ENCODE measurements around the gene SNRNP200. TPM values are rescaled to one million over a fixed set of nuclear protein-coding genes. Genes with fewer than 3 reads are reported as not detected.

The SNRNP200 gene
- total and polyA plus RNA-seq, 2 donors (not counting 1 experiment from before 2014, with no cell fraction given): 211 to 216 TPM

- H3K9me3 ChIP-seq (ENCODE audit: control extremely low read depth in 1 of 3, control insufficient read depth in 2 of 3, insufficient read depth in 1 of 3, low read length in 2 of 3): no peaks in the 10 kb centered on the region
- H3K27ac ChIP-seq (ENCODE audit: low read length in 2 of 2): peak overlapping the region; percentile 89 to 91
- H3K4me3 ChIP-seq (ENCODE audit: control extremely low read depth in 1 of 5, extremely low read depth in 1 of 5, insufficient read depth in 1 of 5, low read depth in 2 of 5, low read length in 4 of 5): peak overlapping the region in 4 of 5 experiments; percentile 70 to 97 (median 75)
- no peaks in the 10 kb centered on the region for H3K27me3 ChIP-seq (replicated peaks in 1 of 4; ENCODE audit: control extremely low read depth in 1 of 4, control insufficient read depth in 3 of 4, insufficient read depth in 4 of 4, low read length in 3 of 4)
- intact Hi-C loops (cut with micrococcal nuclease): no loop called here
- DNase-seq (no peak), ATAC-seq (ENCODE audit: low read depth) (no peak)
- ChIA-PET CTCF (interaction anchor here (0.7 to 1.7 kb wide), 4 partner anchors 15 to 453 kb away, joined by 3 to 6 read pairs (median 4); no protein-coding TSS in a partner anchor), POLR2A (interaction anchor here (1.7 to 2.5 kb wide), 4 partner anchors 14 to 203 kb away, joined by 4 to 22 read pairs (median 9); partner anchors contain the start of genes ITPRIPL1 and NCAPH)
- peaks cover 0 to 32% of the 10 kb centered on the region in 2 experiments for H3K36me3 ChIP-seq (replicated peaks in 1 of 2; ENCODE audit: control extremely low read depth in 1 of 2, control insufficient read depth in 1 of 2, extremely low read depth in 1 of 2, insufficient read depth in 2 of 2, low read length in 1 of 2)
- peak overlapping the region; percentile 99 for H3K27ac Mint-ChIP-seq
- peaks cover 21% of the 10 kb centered on the region for H4K20me1 ChIP-seq (ENCODE audit: control insufficient read depth, insufficient read depth, low read length, poor library complexity, severe bottlenecking)
- H3K9me3 Mint-ChIP-seq (ENCODE audit: insufficient read depth): no peaks in the 10 kb centered on the region
- WGBS (ENCODE audit: insufficient coverage): 100% methylated on average over 2 of the region's 3 CpGs
- peak overlapping the region; percentile 99 for H3K4me3 Mint-ChIP-seq
- TF ChIP-seq EZH2 (IDR thresholded peaks at IDR 0.05; ENCODE audit: borderline replicate concordance, insufficient read depth, low read depth, low read length, poor library complexity, severe bottlenecking): no peak
- no peak for TF ChIP-seq CTCF (IDR thresholded peaks at IDR 0.05)
- H3K4me2 ChIP-seq (replicated peaks; ENCODE audit: low read depth, low read length, poor library complexity, severe bottlenecking): peak overlapping the region; percentile 74
- H3K79me2 ChIP-seq (ENCODE audit: control insufficient read depth, insufficient read depth, low read length): peaks cover 57% of the 10 kb centered on the region
- peaks cover 18 to 22% of the 10 kb centered on the region in 2 donors for H3K4me1 ChIP-seq (ENCODE audit: control insufficient read depth in 2 of 2, insufficient read depth in 2 of 2, low read length in 2 of 2)
- no peaks in the 10 kb centered on the region for H3K27me3 Mint-ChIP-seq
- peak overlapping the region; percentile 87 for H2AFZ ChIP-seq (ENCODE audit: insufficient read depth, low read depth, low read length, poor library complexity, severe bottlenecking)
- peak overlapping the region; percentile 76 for H3K9ac ChIP-seq (ENCODE audit: low read length)
- H3K4me1 Mint-ChIP-seq: peaks cover 45% of the 10 kb centered on the region
Measured at GRCh38 chr2:96306370-96306769, 1.0 kb upstream of the SNRNP200 start.

- H3K9ac ChIP-seq (ENCODE audit: low read length): peak overlapping the region; percentile 76
- no peaks in the 10 kb centered on the region for H3K27me3 ChIP-seq (replicated peaks in 1 of 4; ENCODE audit: control extremely low read depth in 1 of 4, control insufficient read depth in 3 of 4, insufficient read depth in 4 of 4, low read length in 3 of 4)
- Mint-ChIP-seq H3K9me3 (ENCODE audit: insufficient read depth) (no peaks in the 10 kb centered on the region), H3K4me3 (peak overlapping the region; percentile 99), H3K27me3 (no peaks in the 10 kb centered on the region), H3K27ac (peak overlapping the region; percentile 99), H3K4me1 (peaks cover 49% of the 10 kb centered on the region)
- ChIA-PET POLR2A (interaction anchor here (0.5 to 2.5 kb wide), 6 partner anchors 15 to 499 kb away, joined by 4 to 22 read pairs (median 6); partner anchors contain the start of genes ITPRIPL1 and NCAPH), CTCF (interaction anchor here (0.7 to 1.7 kb wide), 5 partner anchors 15 to 453 kb away, joined by 3 to 7 read pairs (median 5); no protein-coding TSS in a partner anchor)
- peak overlapping the region; percentile 70 to 97 (median 80) for H3K4me3 ChIP-seq (ENCODE audit: control extremely low read depth in 1 of 5, extremely low read depth in 1 of 5, insufficient read depth in 1 of 5, low read depth in 2 of 5, low read length in 4 of 5)
- ATAC-seq (ENCODE audit: low read depth): no peak
- no peaks in the 10 kb centered on the region for H3K9me3 ChIP-seq (ENCODE audit: control extremely low read depth in 1 of 3, control insufficient read depth in 2 of 3, insufficient read depth in 1 of 3, low read length in 2 of 3)
- TF ChIP-seq EZH2 (IDR thresholded peaks at IDR 0.05; ENCODE audit: borderline replicate concordance, insufficient read depth, low read depth, low read length, poor library complexity, severe bottlenecking) (no peak), CTCF (IDR thresholded peaks at IDR 0.05) (no peak)
- 25% methylated on average over 6 of the region's 9 CpGs for WGBS (ENCODE audit: insufficient coverage)
- H4K20me1 ChIP-seq (ENCODE audit: control insufficient read depth, insufficient read depth, low read length, poor library complexity, severe bottlenecking): peaks cover 25% of the 10 kb centered on the region
- DNase-seq: no peak
- H3K79me2 ChIP-seq (ENCODE audit: control insufficient read depth, insufficient read depth, low read length): peaks cover 60% of the 10 kb centered on the region
- intact Hi-C loops (cut with micrococcal nuclease): loop anchor here (1.0 to 2.0 kb wide), 5 partner anchors 15 to 202 kb away; partner anchors contain the start of genes CIAO1 and NCAPH
- H3K27ac ChIP-seq (ENCODE audit: low read length in 2 of 2): peak overlapping the region; percentile 89 to 91
- H3K4me2 ChIP-seq (replicated peaks; ENCODE audit: low read depth, low read length, poor library complexity, severe bottlenecking): peak overlapping the region; percentile 74
- H2AFZ ChIP-seq (ENCODE audit: insufficient read depth, low read depth, low read length, poor library complexity, severe bottlenecking): peak overlapping the region; percentile 87
- H3K36me3 ChIP-seq (replicated peaks in 1 of 2; ENCODE audit: control extremely low read depth in 1 of 2, control insufficient read depth in 1 of 2, extremely low read depth in 1 of 2, insufficient read depth in 2 of 2, low read length in 1 of 2): peaks cover 0 to 37% of the 10 kb centered on the region in 2 experiments
- peaks cover 18 to 22% of the 10 kb centered on the region in 2 donors for H3K4me1 ChIP-seq (ENCODE audit: control insufficient read depth in 2 of 2, insufficient read depth in 2 of 2, low read length in 2 of 2)
Measured at GRCh38 chr2:96305979-96306308, 598 bp upstream of the SNRNP200 start.
